GM23338 (cell line): ENCODE measurements around the gene PROS1. TPM values are rescaled to one million over a fixed set of nuclear protein-coding genes. Genes with fewer than 3 reads are reported as not detected.

Experiments used
- ATAC-seq: fragments of 200-7000 bp; cut with Tn5 transposase; 3 replicates; pipeline ENCODE4 v1.9.1; 2020
- DNase-seq: peaks from one replicate; pipeline ENCODE4 v3.0.0-alpha.2; 2015; ENCODE audit warnings: low spot score
- H2AFZ ChIP-seq: fragments of 200-600 bp; sonication (generic); 2 replicates; pipeline ENCODE4 v1.8.0; 2016; ENCODE audit warnings: antibody characterized with exemption, mild to moderate bottlenecking, moderate library complexity
- H3F3A ChIP-seq: fragments of 200-600 bp; sonication (generic); replicated peaks from 2 replicates; pipeline ENCODE4 v1.8.0; 2017; ENCODE audit warnings: antibody characterized with exemption, mixed run types, low read depth
- H3K27ac ChIP-seq: fragments of 200-600 bp; sonication (generic); 2 replicates; pipeline ENCODE4 v1.6.1; 2016; ENCODE audit warnings: low read depth
- H3K27me3 ChIP-seq: fragments of 200-600 bp; sonication (generic); 2 replicates; pipeline ENCODE4 v1.8.0; 2016; ENCODE audit warnings: mild to moderate bottlenecking, mixed run types, moderate library complexity; ENCODE audit not compliant: insufficient read depth
- H3K36me3 ChIP-seq: fragments of 200-600 bp; sonication (generic); 2 replicates; pipeline ENCODE4 v1.8.0; 2016; ENCODE audit warnings: mild to moderate bottlenecking; ENCODE audit not compliant: insufficient read depth
- H3K4me1 ChIP-seq: fragments of 200-600 bp; sonication (generic); 2 replicates; pipeline ENCODE4 v1.8.0; 2016; ENCODE audit warnings: mild to moderate bottlenecking, moderate library complexity; ENCODE audit not compliant: insufficient read depth
- H3K4me2 ChIP-seq: fragments of 200-600 bp; sonication (generic); 2 replicates; pipeline ENCODE4 v1.7.1; 2017; ENCODE audit warnings: mixed run types
- H3K4me3 ChIP-seq: fragments of 200-600 bp; sonication (generic); 2 replicates; pipeline ENCODE4 v1.6.1; 2016; ENCODE audit warnings: mixed run types
- H3K79me2 ChIP-seq: fragments of 200-600 bp; sonication (generic); replicated peaks from 2 replicates; pipeline ENCODE4 v1.8.0; 2017; ENCODE audit warnings: mild to moderate bottlenecking; ENCODE audit not compliant: insufficient read depth
- H3K9me2 ChIP-seq: fragments of 200-600 bp; sonication (generic); 2 replicates; pipeline ENCODE4 v1.8.0; 2017; ENCODE audit not compliant: insufficient read depth
- H4K20me1 ChIP-seq: fragments of 200-600 bp; sonication (generic); replicated peaks from 2 replicates; pipeline ENCODE4 v1.8.0; 2017; ENCODE audit warnings: mild to moderate bottlenecking; ENCODE audit not compliant: insufficient read depth
- H3K27ac Mint-ChIP-seq: 2 replicates; pipeline ENCODE4 v1.8.0; 2020; ENCODE audit warnings: inconsistent platforms, mild to moderate bottlenecking, moderate library complexity, mixed read lengths
- H3K27me3 Mint-ChIP-seq: 3 replicates; pipeline ENCODE4 v1.8.0; 2022; ENCODE audit warnings: low read depth, mild to moderate bottlenecking, moderate library complexity, mixed read lengths, inconsistent platforms; ENCODE audit not compliant: insufficient read depth, poor library complexity
- H3K36me3 Mint-ChIP-seq: 3 replicates; pipeline ENCODE4 v1.8.0; 2021; ENCODE audit warnings: low read depth, mild to moderate bottlenecking, inconsistent platforms, moderate library complexity, mixed read lengths
- H3K4me1 Mint-ChIP-seq: 3 replicates; pipeline ENCODE4 v1.8.0; 2020; ENCODE audit warnings: mild to moderate bottlenecking, inconsistent platforms, mixed read lengths
- H3K4me3 Mint-ChIP-seq: 3 replicates; pipeline ENCODE4 v1.8.0; 2021; ENCODE audit warnings: moderate library complexity, mild to moderate bottlenecking, inconsistent platforms, mixed read lengths
- H3K9me3 Mint-ChIP-seq: 3 replicates; pipeline ENCODE4 v1.8.0; 2020; ENCODE audit warnings: moderate library complexity, mild to moderate bottlenecking, inconsistent platforms, mixed read lengths
- CREB1 ChIP-seq: fragments of 250-450 bp; sonication (Bioruptor Pico); IDR thresholded peaks from 2 replicates; pipeline ENCODE4 v1.5.0; 2020; ENCODE audit warnings: low read depth, mild to moderate bottlenecking, moderate library complexity
- ETS1 ChIP-seq: IDR thresholded peaks from 2 replicates; pipeline ENCODE4 v1.6.1; 2016; ENCODE audit warnings: antibody characterized with exemption
- EZH2 ChIP-seq: fragments of 200-600 bp; sonication (generic); IDR thresholded peaks from one replicate; pipeline ENCODE4 v1.8.0; 2017; ENCODE audit warnings: antibody characterized with exemption, mild to moderate bottlenecking, low read depth; ENCODE audit not compliant: unreplicated experiment
- EZH2phosphoT487 ChIP-seq: fragments of 200-600 bp; sonication (generic); IDR thresholded peaks from one replicate; pipeline ENCODE4 v1.8.1; 2018; ENCODE audit warnings: antibody characterized with exemption; ENCODE audit not compliant: unreplicated experiment
- JUNB ChIP-seq: IDR thresholded peaks from one replicate; pipeline ENCODE4 v1.6.1; 2016; ENCODE audit warnings: antibody characterized with exemption; ENCODE audit not compliant: unreplicated experiment
- NANOG ChIP-seq: IDR thresholded peaks from 2 replicates; pipeline ENCODE4 v1.6.1; 2016; ENCODE audit warnings: antibody characterized with exemption, borderline replicate concordance
- POLR2AphosphoS5 ChIP-seq: IDR thresholded peaks from 2 replicates; pipeline ENCODE4 v1.6.1; 2016; ENCODE audit warnings: antibody characterized with exemption, low read depth
- REST ChIP-seq: IDR thresholded peaks from one replicate; pipeline ENCODE4 v1.6.1; 2018; ENCODE audit warnings: antibody characterized with exemption; ENCODE audit not compliant: unreplicated experiment
- STAT1 ChIP-seq: IDR thresholded peaks from one replicate; pipeline ENCODE4 v1.6.1; 2016; ENCODE audit warnings: antibody characterized with exemption; ENCODE audit not compliant: unreplicated experiment
- ZNF114 ChIP-seq: fragments of 250-450 bp; sonication (Bioruptor Pico); IDR thresholded peaks from 2 replicates; pipeline ENCODE4 v1.5.0; 2020; ENCODE audit warnings: mild to moderate bottlenecking, moderate library complexity
- ZNF331 ChIP-seq: fragments of 250-450 bp; sonication (Bioruptor Pico); IDR thresholded peaks from 2 replicates; pipeline ENCODE4 v1.5.0; 2020; ENCODE audit warnings: low read depth, mild to moderate bottlenecking, moderate library complexity
- polyA plus RNA-seq: library from polyadenylated mRNA; unstranded; fragments of >200 nt; fragmentation: Nextera tagmentation; extraction: Ambion mirVana; gene quantifications from 2 replicates; pipeline ENCODE4 v1.2.1, GENCODE V29; 2016
- total RNA-seq: library from RNA; depleted of rRNA; stranded (reverse); fragments of >200 nt; shearing (Covaris generic); gene quantifications from 2 replicates; pipeline ENCODE4 v1.2.3, GENCODE V29; 2014
- TF ChIP-seq, protein P1 (sequence below): fragments of 250-450 bp; sonication (Bioruptor Pico); IDR thresholded peaks from 2 replicates; pipeline ENCODE4 v1.5.0; 2020; ENCODE audit warnings: mild to moderate bottlenecking, moderate library complexity
- TF ChIP-seq, protein P2 (sequence below), 2 experiments: fragments of 200-600 bp in 1 of 2; sonication (generic) in 1 of 2; conservative IDR thresholded peaks; 2 replicates each; pipeline versions ENCODE4 v1.5.1 to v1.6.1; 2016 to 2017; ENCODE audit warnings: antibody characterized with exemption in 2 of 2, low read depth in 2 of 2, mild to moderate bottlenecking in 2 of 2, moderate library complexity in 1 of 2

PROS1 gene
- total and polyA plus RNA-seq, 2 experiments from 2014 or later: 1.8 to 4.1 TPM

- no peak for ATAC-seq
- peaks cover 96% of the 10 kb centered on the region for H3K9me3 Mint-ChIP-seq
- no peaks in the 10 kb centered on the region; the same call in 1 of the 2 replicates for H3K36me3 ChIP-seq
Measured at GRCh38 chr3:93910097-93910496, 63.6 kb downstream of the PROS1 start.

More at GRCh38 chr3:93910097-93910496, 63.6 kb downstream of the PROS1 start:
- Mint-ChIP-seq H3K36me3 (peaks cover 17% of the 10 kb centered on the region), H3K27me3 (no peaks in the 10 kb centered on the region), H3K4me1 (no peaks in the 10 kb centered on the region), H3K27ac (no peak overlapping the region), H3K4me3 (no peak overlapping the region)
- no peak for TF ChIP-seq NANOG
- no peak for TF ChIP-seq JUNB
- TF ChIP-seq STAT1: no peak
- no peak for TF ChIP-seq REST
- TF ChIP-seq ZNF331 (CRISPR knock-in tag): no peak
- no peak for TF ChIP-seq ZNF114
- TF ChIP-seq, protein P1, sequence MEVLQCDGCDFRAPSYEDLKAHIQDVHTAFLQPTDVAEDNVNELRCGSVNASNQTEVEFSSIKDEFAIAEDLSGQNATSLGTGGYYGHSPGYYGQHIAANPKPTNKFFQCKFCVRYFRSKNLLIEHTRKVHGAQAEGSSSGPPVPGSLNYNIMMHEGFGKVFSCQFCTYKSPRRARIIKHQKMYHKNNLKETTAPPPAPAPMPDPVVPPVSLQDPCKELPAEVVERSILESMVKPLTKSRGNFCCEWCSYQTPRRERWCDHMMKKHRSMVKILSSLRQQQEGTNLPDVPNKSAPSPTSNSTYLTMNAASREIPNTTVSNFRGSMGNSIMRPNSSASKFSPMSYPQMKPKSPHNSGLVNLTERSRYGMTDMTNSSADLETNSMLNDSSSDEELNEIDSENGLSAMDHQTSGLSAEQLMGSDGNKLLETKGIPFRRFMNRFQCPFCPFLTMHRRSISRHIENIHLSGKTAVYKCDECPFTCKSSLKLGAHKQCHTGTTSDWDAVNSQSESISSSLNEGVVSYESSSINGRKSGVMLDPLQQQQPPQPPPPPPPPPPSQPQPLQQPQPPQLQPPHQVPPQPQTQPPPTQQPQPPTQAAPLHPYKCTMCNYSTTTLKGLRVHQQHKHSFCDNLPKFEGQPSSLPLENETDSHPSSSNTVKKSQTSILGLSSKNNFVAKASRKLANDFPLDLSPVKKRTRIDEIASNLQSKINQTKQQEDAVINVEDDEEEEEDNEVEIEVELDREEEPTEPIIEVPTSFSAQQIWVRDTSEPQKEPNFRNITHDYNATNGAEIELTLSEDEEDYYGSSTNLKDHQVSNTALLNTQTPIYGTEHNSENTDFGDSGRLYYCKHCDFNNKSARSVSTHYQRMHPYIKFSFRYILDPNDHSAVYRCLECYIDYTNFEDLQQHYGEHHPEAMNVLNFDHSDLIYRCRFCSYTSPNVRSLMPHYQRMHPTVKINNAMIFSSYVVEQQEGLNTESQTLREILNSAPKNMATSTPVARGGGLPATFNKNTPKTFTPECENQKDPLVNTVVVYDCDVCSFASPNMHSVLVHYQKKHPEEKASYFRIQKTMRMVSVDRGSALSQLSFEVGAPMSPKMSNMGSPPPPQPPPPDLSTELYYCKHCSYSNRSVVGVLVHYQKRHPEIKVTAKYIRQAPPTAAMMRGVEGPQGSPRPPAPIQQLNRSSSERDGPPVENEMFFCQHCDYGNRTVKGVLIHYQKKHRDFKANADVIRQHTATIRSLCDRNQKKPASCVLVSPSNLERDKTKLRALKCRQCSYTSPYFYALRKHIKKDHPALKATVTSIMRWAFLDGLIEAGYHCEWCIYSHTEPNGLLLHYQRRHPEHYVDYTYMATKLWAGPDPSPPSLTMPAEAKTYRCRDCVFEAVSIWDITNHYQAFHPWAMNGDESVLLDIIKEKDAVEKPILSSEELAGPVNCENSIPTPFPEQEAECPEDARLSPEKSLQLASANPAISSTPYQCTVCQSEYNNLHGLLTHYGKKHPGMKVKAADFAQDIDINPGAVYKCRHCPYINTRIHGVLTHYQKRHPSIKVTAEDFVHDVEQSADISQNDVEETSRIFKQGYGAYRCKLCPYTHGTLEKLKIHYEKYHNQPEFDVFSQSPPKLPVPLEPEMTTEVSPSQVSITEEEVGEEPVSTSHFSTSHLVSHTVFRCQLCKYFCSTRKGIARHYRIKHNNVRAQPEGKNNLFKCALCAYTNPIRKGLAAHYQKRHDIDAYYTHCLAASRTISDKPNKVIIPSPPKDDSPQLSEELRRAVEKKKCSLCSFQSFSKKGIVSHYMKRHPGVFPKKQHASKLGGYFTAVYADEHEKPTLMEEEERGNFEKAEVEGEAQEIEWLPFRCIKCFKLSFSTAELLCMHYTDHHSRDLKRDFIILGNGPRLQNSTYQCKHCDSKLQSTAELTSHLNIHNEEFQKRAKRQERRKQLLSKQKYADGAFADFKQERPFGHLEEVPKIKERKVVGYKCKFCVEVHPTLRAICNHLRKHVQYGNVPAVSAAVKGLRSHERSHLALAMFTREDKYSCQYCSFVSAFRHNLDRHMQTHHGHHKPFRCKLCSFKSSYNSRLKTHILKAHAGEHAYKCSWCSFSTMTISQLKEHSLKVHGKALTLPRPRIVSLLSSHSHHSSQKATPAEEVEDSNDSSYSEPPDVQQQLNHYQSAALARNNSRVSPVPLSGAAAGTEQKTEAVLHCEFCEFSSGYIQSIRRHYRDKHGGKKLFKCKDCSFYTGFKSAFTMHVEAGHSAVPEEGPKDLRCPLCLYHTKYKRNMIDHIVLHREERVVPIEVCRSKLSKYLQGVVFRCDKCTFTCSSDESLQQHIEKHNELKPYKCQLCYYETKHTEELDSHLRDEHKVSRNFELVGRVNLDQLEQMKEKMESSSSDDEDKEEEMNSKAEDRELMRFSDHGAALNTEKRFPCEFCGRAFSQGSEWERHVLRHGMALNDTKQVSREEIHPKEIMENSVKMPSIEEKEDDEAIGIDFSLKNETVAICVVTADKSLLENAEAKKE (CRISPR knock-in tag): no peak
- TF ChIP-seq POLR2AphosphoS5: no peak
- no peak for TF ChIP-seq EZH2
- no peak for TF ChIP-seq EZH2phosphoT487
- TF ChIP-seq CREB1 (CRISPR knock-in tag): no peak
- TF ChIP-seq, protein P2, sequence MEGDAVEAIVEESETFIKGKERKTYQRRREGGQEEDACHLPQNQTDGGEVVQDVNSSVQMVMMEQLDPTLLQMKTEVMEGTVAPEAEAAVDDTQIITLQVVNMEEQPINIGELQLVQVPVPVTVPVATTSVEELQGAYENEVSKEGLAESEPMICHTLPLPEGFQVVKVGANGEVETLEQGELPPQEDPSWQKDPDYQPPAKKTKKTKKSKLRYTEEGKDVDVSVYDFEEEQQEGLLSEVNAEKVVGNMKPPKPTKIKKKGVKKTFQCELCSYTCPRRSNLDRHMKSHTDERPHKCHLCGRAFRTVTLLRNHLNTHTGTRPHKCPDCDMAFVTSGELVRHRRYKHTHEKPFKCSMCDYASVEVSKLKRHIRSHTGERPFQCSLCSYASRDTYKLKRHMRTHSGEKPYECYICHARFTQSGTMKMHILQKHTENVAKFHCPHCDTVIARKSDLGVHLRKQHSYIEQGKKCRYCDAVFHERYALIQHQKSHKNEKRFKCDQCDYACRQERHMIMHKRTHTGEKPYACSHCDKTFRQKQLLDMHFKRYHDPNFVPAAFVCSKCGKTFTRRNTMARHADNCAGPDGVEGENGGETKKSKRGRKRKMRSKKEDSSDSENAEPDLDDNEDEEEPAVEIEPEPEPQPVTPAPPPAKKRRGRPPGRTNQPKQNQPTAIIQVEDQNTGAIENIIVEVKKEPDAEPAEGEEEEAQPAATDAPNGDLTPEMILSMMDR (conservative IDR thresholded peaks at IDR 0.05; ENCODE audit: low read depth in 2 of 2): no peak
- TF ChIP-seq ETS1: no peak
- no peak overlapping the region for H2AFZ ChIP-seq
- no peaks in the 10 kb centered on the region for H3F3A ChIP-seq
- DNase-seq: no peak
- H3K4me2 ChIP-seq: no peak overlapping the region
- no peak overlapping the region for H3K27ac ChIP-seq
- H3K9me2 ChIP-seq: no peaks in the 10 kb centered on the region
- no peaks in the 10 kb centered on the region for H4K20me1 ChIP-seq
- no peaks in the 10 kb centered on the region for H3K27me3 ChIP-seq
- H3K4me1 ChIP-seq: no peaks in the 10 kb centered on the region
- H3K79me2 ChIP-seq: no peaks in the 10 kb centered on the region
- no peak overlapping the region for H3K4me3 ChIP-seq
